ENCODE measurements around the gene FBXW2.
A peak's percentile ranks its signal among the peaks of the same experiment; 100 is the strongest.

The FBXW2 gene

DNA sequence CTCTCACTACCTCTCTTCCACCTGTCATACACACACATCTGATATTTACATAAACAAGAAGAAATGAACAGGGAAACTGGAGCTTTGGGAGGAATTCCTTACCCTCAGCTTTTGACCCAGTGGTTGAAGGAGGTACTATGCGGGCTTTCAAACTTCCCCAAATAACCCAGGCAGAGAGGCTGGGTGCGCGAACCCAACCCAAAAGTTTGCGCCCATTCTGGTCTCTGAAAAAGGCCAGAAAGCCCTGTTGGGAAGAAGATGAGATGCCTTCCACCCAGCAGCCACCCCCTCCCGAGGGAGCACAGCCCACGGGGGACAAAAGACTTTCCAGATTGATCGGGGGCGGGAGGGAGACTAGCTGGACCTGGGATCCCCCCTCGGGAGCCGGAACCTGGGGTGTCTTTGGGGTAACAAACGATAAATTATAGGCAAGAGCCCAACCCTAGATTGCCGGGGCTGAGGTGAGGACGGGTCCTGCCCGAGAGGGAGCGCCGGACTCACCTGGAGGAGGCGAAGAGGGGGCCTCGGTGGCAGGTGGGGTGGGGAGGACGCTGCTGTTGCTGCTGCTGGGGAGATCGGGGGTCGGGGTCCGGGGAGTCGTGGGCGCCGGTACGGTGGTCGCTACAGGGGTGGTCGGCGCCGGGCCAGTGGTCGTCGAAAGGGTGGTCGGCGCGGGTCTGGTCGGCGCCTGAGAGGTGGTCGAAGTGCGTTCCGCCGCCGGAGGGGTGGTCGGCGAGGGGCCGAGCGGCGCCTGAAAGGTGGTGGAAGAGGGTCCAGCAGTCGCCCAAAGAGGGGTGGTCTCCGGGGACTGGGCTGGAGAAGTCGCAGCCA, 79.7 kb downstream of the FBXW2 start:
- DNase-seq = peak in 1 of 2 donors; percentile 7

DNA sequence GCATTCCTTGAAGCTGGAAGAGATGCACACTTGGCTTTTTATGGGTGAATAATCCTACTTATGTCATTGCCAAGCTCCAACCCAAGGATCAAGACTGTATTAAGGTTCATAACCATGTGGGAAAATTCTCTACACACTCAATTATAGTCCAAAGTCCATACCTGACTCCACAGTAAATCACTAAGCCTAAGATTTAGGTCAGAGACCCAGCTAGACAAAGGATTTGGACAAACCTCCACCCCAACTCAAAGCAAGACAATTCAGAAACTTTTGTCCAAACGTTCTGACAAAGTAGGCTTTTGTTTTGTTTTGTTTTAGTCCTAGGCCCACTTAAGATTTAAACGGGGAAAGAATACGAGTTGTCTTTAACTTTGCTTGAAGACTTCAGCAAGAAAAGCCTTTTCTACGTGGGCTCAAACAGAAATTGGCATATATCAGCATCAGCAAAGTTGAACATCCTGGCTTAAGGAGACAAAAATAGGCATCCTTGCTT, 80.6 kb downstream of the FBXW2 start:
- DNase-seq = no peak

GRCh38 chr9:120711841-120712538, 81.2 kb downstream of the FBXW2 start:
- DNase-seq = no peak

DNA sequence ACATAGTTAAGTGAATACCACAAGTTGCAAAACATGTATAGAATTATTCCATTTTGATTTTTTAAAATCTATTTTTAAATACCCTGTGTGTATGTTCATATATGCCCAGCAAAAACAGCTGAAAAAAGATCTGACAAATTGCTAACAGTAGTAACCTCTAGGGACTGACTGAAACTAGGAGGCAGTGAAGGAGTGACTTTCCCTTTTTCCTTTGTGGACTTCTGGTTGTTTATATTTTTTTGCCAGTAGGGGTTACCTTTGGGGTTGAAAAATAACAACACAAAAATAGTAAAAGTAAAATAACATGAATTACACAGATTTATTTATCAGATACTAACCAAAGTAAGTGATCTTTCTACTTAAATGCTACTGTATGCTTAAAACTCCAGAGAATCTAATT, 81.9 kb downstream of the FBXW2 start:
- no peak for DNase-seq

GRCh38 chr9:120710110-120710981, 82.9 kb downstream of the FBXW2 start:
- DNase-seq = no peak

DNA sequence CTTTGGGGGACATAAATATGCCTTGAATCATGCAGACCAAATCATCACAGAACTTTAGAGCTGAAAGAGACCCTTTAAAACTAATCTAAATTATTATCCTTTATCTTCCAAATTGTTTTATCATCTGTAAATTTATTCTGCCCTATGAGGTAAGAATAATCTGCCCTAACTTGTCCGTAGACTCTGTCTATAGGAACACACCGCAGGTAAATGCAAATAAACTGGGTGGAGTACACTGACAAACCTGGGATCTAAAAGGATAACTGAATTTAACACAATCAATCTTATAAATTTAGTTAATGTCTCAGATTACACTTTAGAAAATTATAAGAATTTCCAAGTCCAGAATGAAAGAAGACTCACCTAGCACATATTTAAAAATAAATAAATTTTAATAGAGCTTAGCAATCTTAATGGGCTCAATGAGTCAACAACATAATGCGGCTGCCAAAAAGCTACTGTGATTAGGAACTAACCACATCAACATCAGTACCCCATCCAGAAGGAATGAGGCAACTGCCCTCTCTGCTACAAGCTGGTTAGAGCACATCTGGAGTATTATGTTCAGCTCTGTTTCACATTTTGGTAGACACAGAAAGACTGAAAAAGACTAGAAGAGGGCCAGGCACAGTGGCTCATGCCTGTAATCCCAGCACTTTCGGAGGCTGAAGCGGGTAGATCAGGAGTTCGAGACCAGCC, 84.5 kb downstream of the FBXW2 start:
- DNase-seq = no peak

DNA sequence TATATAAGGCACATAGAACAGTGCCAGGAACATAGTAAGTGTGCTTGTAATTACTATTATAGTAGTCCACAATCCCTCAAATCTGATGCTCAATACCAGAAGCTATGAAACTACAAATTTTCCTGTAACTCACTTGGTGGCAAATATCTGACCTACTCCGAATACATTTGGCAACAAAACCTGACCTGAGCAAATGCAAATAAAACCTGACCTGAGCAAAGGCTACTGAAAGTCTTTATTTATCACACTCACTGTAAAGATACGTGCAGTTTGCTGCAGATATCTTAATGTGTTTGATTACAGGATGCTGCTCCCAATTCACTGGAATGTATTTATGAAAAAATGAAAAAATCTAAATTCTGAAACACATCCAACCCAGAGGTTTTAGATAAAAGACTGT, 86.0 kb downstream of the FBXW2 start:
- DNase-seq = no peak

All from stimulated activated CD4-positive, alpha-beta T cell treated with anti-CD3 and anti-CD28 coated beads, Interleukin-2, amount 100 ng/mL, for 48 hours (primary cell).